NT2/D1 (cell line): ENCODE measurements around the gene AGAP1.

Experiments
- SUZ12 ChIP-seq: IDR thresholded peaks from 2 replicates; pipeline ENCODE4 v1.6.1; 2011; ENCODE audit not compliant: insufficient read length, insufficient read depth; ENCODE audit errors: extremely low read depth
- YY1 ChIP-seq: IDR thresholded peaks from 2 replicates; pipeline ENCODE4 v1.6.1; 2011; ENCODE audit not compliant: insufficient read length, insufficient read depth
- ZNF274 ChIP-seq: IDR thresholded peaks from 2 replicates; pipeline ENCODE4 v1.6.1; 2011; ENCODE audit warnings: mild to moderate bottlenecking, low read depth, low read length

DNA sequence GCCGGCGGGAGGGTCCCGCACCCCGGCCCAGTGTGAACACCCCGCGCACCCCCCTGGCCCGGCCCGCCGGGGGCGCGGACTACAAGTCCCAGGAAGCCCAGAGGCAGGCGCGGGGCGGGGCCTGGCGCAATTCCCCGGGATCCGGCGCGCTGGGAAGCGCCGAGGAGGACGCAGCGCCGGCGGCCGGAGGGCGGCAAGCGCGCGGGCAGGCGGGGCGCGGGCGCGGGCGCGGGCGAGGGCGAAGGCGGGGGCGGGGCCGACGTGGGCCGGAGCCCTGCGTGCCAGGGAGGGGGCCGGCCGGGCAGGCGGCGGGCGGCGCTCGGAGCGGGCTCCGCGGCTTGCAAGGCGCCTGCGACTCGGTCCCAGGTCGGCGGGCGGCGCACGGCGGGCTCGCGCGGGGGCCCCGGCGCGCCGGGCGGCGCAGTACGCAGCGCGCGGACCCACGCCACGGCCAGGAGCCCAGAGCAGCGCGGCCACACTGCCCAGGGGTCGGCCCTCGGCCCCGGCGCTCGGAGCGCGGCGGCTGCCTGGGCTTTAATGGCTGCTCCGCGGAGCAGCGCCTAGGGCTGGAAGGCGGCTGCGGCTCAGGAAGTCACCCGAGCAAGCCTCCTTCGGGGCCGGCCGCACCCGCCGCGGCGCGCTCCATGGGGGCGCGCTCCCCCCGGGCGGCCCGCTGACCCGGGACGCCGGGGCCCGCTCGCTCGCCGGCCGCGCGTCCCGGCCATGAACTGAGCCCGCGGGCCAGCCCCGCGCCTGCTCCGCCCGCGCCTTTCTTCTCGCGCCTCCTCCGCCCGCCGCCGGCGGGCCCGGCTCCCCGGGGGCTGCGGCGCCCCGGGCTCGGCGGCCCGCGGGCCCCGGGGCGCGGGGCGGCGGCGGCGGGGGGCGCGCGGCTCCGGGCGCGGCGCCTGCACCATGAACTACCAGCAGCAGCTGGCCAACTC is at the start of gene AGAP1:
- TF ChIP-seq YY1 (no peak), SUZ12 (no peak), ZNF274 (no peak)
